HG03378 (cell line): ENCODE data around the gene PARS2.

Source experiments
- ATAC-seq: cut with Tn5 transposase; IDR thresholded peaks from one replicate; pipeline ENCODE4 v1.9.1; 2021; ENCODE audit warnings: mild to moderate bottlenecking, moderate library complexity; ENCODE audit not compliant: unreplicated experiment

PARS2 gene

GRCh38 chr1:54742282-54742681, 22.0 kb downstream of the PARS2 start:
- no peak for ATAC-seq

GRCh38 chr1:54741531-54741930, 22.8 kb downstream of the PARS2 start:
- no peak for ATAC-seq

- ATAC-seq = no peak
Observed at GRCh38 chr1:54738244-54738643, 26.1 kb downstream of the PARS2 start.

- no peak for ATAC-seq
Observed at GRCh38 chr1:54736685-54737084, 27.6 kb downstream of the PARS2 start.

- no peak for ATAC-seq
Observed at GRCh38 chr1:54728027-54728426, 36.3 kb downstream of the PARS2 start.

GRCh38 chr1:54724771-54725170, 39.6 kb downstream of the PARS2 start:
- no peak for ATAC-seq

- no peak for ATAC-seq
Observed at GRCh38 chr1:54723985-54724384, 40.3 kb downstream of the PARS2 start.

- no peak for ATAC-seq
Observed at GRCh38 chr1:54721719-54722118, 42.6 kb downstream of the PARS2 start.

GRCh38 chr1:54716299-54717047, 47.9 kb downstream of the PARS2 start:
- ATAC-seq = peak; percentile 14

- ATAC-seq = peak; percentile 85
Observed at GRCh38 chr1:54715493-54716298, 48.6 kb downstream of the PARS2 start, which contains the start of gene TTC4. TSS of gene TTC4 (plus strand) at chr1:54715861. CDS start at chr1:54715909, 48 bp downstream.

- ATAC-seq = no peak
Observed at GRCh38 chr1:54714881-54715492, 49.3 kb downstream of the PARS2 start.

- ATAC-seq = no peak
Observed at GRCh38 chr1:54711536-54711935, 52.8 kb downstream of the PARS2 start.

GRCh38 chr1:54710841-54711240, 53.5 kb downstream of the PARS2 start:
- no peak for ATAC-seq

GRCh38 chr1:54710434-54710833, 53.9 kb downstream of the PARS2 start:
- no peak for ATAC-seq

- no peak for ATAC-seq
Observed at GRCh38 chr1:54709547-54710292, 54.6 kb downstream of the PARS2 start.

GRCh38 chr1:54708385-54708784, 55.9 kb downstream of the PARS2 start:
- ATAC-seq = no peak
